Choroid plexus epithelial cell (primary cell): Measurements from ENCODE around the gene TRAPPC10.
"Not testable (repeated sequence)": the region's sequence is repeated elsewhere in the genome, so short reads cannot be mapped to it uniquely, and the experiment has no call there.

Experiments
- DNase-seq: peaks from one replicate; pipeline ENCODE4 v3.0.0-alpha.2; 2010; ENCODE audit warnings: low read depth
- H3K4me3 ChIP-seq: 2 replicates; pipeline ENCODE4 v1.5.1; 2011; ENCODE audit warnings: low read depth, mild to moderate bottlenecking, control low read depth, low read length, moderate library complexity
- TF ChIP-seq, protein P1 (sequence below): conservative IDR thresholded peaks from 2 replicates; pipeline ENCODE4 v1.5.1; 2011; ENCODE audit warnings: low read depth, mild to moderate bottlenecking, control low read depth, inconsistent platforms, low read length, moderate library complexity

The TRAPPC10 gene

DNA sequence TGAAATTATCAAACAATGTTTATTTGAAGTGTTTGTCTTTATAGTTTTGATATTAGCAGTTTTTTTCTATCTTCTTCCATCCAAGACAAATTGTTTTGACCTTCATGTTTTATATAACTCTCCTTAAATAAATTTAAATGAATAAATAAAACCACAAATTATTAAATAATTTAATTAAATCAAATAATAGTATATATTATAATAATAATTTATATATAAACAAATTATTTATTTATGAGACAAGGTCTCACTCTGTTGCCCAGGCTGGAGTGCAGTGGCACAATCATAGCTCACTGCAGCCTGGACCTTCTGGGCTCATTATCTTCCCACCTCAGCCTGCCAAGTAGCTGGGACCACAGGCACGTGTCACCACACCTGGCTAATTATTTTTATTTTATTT is 82.7 kb downstream of the TRAPPC10 start:
- no peak for DNase-seq
- H3K4me3 ChIP-seq, result no peak overlapping the region
- TF ChIP-seq, protein P1, sequence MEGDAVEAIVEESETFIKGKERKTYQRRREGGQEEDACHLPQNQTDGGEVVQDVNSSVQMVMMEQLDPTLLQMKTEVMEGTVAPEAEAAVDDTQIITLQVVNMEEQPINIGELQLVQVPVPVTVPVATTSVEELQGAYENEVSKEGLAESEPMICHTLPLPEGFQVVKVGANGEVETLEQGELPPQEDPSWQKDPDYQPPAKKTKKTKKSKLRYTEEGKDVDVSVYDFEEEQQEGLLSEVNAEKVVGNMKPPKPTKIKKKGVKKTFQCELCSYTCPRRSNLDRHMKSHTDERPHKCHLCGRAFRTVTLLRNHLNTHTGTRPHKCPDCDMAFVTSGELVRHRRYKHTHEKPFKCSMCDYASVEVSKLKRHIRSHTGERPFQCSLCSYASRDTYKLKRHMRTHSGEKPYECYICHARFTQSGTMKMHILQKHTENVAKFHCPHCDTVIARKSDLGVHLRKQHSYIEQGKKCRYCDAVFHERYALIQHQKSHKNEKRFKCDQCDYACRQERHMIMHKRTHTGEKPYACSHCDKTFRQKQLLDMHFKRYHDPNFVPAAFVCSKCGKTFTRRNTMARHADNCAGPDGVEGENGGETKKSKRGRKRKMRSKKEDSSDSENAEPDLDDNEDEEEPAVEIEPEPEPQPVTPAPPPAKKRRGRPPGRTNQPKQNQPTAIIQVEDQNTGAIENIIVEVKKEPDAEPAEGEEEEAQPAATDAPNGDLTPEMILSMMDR, result no peak

DNA sequence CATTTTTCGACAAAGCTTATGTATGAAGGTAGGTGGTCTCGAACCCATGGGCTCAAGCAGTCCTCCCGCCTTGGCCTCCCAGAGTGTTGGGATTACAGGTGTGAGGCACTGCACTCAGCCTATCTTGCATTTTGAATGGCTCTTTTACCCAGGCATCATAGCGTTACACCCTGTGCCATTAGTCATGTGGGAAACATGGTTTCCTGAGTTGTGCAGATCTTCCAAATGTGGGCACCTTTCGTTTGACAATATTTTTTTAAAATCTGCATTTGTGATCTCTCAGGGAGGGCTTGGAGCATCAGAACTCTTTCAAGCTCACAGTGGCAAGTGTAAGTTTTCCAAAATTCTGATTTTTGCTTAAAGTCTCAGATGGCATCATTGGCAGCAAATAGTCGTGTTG is 86.4 kb downstream of the TRAPPC10 start:
- not testable (repeated sequence) for DNase-seq, H3K4me3 ChIP-seq

DNA sequence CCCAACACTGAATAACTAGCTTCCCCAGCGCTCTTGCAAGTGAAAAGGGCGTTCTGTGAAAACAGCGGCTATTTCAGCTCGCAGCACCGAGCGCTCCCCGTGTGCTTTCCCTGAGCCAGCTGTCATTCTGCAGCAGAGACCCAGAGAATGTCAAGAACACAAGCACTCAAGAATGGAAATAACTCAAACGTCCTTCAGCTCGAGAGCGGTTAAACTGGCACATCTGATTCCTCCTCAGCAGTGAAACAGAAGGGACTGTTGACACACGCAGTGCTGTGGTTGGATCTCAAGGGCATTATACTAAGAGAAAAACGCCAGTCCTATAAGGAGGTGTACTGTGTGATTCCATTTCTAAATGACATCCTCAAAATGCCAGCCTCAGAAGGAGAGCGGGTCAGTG is 86.9 kb downstream of the TRAPPC10 start:
- not testable (repeated sequence) for H3K4me3 ChIP-seq, DNase-seq

DNA sequence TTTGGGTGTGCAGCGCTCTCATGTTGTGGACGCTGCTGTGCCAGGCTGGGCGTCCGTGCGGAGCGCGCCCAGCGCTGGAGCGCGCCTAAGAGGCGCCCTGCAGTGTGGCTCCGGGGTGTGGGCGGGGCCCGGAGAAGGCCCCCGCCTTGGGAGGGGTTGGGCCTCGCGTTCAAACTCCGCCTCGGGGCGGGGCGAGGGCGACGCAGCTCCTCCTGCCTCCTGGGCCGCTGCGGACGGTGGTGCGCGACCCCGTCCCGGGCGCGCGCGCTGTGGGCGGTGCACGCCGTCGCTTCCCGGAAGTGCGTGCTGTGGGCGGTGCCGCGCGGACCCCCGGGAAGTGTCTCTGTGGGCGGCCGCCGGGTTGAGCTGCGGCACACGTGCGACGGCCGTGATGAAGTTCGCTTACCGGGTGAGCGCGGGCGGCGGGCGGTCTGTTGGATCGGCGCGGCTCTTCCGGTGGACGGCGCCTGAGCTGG is 95.0 kb downstream of the TRAPPC10 start, which contains the start of gene PWP2:
Gene PWP2, plus strand, starts transcription at position 374 of the 476 bp plus-strand sequence. Its CDS starts 18 bp downstream, at position 392.
- not testable (repeated sequence) for DNase-seq
- peak within 1 kb of the TSS; percentile 35 for H3K4me3 ChIP-seq

DNA sequence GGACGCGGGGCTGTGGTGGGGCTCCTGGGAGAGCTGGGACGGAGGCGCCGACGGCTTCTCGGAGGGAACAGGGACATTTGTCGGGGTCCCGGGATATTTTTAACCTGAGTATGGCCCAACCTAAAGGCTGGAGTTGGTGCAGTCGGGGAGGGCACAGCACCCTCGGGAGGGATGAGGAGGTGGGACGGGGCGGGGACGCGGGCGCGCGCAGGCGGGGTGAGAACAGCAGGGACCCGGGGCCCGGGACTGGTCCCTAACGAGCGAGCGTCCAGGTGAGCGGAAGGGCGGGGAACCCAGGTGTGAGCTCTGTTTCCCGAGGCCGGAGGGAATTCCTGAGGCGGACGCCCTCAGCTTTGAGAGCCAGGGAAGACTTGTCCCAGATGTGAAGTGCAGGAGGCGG is 95.5 kb downstream of the TRAPPC10 start:
- not testable (repeated sequence) for DNase-seq, H3K4me3 ChIP-seq

DNA sequence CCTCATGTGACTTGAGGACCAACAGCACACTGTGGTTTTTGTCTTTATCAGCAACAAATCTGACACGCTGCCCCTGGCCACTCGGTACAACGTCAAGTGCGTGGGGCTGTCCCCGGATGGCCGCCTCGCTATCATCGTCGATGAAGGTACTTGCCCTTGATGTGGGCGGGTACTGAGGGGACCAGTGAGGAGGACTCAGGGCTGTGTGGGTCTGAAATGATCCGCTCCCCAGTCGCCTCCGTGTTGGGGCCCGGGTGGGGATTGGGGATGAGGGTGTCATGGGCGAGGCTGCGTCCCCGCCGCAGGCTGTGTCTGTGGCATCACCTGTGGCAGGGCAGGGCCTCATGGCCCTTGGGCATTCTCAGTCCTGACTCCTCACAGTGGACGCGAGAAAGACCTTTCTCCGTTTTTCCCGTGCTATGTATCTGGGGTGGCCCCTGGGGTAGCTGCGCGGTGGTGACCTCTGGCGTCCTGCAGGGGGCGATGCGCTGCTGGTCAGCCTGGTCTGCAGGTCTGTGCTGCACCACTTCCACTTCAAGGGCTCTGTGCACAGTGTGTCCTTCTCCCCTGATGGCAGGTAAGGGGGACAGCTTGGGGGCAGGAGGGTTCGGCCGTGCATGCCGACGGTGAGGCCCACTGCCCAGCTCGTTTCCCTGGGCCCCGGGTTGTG is 101.7 kb downstream of the TRAPPC10 start:
- not testable (repeated sequence) for DNase-seq, H3K4me3 ChIP-seq

DNA sequence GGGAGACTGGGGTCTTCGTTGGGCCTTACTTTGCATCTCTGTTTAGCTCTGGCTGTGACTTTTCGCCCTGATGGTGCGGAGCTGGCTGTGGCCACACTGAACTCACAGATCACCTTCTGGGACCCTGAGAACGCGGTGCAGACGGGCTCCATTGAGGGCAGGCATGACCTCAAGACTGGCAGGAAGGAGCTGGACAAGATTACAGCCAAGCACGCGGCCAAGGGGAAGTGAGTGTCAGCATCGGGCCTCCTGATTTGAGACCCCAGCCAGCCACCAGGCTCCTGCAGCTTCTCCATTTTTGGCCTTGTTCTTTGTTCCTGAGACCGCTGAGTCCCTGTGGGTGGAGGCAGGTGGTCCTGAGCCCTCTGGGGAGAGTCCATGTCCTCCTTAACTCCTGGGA is 110.0 kb downstream of the TRAPPC10 start:
- H3K4me3 ChIP-seq, DNase-seq: not testable (repeated sequence)

DNA sequence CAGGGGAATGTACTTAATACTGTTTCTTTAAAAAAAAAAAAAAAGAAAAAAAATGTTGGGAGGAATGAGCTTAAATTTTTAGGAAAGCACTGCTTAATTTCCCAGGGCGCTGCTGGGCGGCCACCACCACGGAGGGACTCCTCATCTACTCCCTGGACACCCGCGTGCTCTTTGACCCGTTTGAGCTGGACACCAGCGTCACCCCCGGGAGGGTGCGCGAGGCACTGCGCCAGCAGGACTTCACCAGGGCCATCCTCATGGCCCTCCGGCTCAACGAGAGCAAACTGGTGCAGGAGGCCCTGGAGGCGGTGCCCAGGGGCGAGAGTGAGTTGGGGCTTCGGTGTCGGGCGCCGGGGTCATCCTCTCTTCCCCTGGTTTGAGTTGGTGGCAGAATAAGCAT is 115.7 kb downstream of the TRAPPC10 start:
- not testable (repeated sequence) for DNase-seq, H3K4me3 ChIP-seq

DNA sequence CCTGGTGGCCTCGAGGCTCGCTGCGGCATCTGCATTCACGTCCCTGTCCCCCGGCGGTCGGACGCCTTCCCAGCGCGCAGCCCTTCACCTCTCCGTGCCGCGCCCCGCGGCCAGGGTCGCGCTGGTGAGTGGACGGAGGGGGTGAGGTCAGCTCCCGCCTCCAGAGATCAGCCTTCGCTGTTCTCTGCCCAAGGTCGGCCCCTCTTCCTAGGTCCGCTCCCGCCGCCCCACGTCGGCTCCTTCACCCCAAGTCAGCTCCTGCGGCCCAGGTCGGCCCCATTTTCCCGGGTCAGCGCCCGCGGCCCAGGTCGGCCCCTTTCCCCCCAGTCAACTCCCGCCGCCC is 121.6 kb downstream of the TRAPPC10 start:
- H3K4me3 ChIP-seq, result not testable (repeated sequence)

DNA sequence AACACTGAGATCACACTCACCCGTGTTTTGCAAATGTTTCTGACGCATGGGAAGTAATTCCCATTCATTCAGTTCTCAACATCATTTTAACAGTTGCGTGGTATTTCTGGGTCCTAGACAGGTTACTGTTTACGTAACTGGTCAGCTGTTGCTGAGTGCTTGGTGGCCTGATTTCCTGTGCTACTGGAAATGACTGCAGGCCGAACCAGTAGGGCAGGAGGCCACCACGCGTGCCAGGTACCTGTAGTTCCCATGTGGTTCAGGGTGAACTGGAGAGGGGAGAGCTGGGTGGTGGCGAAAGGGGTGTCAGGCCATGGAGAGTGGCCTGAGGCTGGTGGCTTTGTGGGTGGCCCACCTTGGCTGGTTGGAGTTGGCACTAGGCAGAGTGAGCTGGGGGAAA is 122.6 kb downstream of the TRAPPC10 start:
- DNase-seq, H3K4me3 ChIP-seq: not testable (repeated sequence)

More for the DNA sequence above, 121.6 kb downstream of the TRAPPC10 start:
- DNase-seq, result not testable (repeated sequence)

DNA sequence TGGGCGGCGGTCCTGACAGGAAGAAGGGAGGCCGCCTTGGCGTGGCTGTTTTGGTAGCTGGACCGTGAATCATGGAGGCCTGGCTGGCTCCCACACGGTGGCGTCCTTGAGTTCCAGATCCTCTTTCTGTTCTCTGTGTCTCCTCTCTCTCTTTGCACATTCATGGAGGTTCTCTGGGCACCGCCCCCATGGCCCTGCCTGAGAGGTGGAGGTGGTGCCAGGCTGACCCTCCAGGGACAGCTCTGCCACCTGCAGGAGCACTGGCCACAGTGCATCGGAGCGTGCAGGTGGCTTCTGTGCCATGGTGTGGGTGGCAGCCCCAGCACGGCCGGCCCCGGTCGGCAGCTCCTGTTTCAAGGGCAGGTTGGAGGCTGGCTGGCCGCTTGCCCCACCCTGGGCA is 125.9 kb downstream of the TRAPPC10 start:
- not testable (repeated sequence) for DNase-seq

DNA sequence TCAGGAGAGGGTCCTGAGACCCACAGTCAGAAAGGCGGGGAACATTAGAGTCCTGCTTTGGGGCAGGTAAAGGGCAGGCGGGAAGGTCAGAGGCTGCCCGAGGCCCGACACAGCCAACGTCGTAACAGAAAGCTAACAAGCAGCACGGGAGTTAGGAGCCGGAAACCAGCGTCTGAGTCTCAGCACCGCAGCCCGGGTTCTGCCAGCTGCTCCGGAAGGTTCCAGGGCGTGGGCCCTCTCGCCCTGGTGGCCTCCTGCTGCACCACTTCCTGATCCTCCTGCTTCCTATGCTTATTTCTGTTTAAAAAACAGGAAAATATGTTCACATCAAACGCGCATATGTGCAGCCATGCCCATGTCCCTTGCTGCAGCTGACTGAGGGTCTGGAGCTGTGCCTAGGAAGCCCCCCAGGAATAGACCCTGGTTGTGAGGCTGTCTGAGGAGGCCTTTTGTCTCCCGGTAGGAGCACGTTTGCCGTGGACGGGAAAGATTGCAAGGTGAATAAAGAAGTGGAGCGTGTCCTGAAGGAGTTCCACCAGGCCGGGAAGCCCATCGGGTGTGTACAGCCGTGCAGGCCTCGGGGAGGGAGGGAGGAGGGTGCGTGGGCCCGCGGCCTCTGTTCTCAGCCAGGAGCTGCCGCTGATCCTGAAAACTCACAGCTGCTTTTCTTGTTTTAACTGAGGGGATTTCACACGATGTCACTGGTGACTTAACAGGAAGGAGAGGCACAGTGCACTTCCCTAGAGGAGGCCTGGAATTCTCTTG is 127.9 kb downstream of the TRAPPC10 start:
- DNase-seq, H3K4me3 ChIP-seq: not testable (repeated sequence)

More for the DNA sequence above, 125.9 kb downstream of the TRAPPC10 start:
- not testable (repeated sequence) for H3K4me3 ChIP-seq

DNA sequence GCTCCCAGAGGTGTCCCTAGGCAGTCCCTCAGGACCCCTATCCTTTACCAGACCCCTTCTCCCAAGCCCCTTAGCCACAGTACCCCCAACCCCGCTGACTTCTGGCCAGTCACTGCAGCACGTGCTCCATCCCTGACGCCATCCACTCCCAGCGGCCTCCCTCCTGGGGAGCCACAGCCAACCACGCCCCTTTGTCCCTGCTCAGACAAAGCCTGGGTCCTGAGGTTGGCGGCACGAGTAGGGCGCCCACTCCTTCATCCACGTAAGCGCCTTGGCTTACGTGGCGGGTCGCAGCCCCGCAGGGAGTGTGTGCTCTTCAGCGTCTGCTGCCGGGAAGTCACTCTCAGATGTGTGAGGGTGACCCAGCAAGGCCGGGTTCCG is 128.4 kb downstream of the TRAPPC10 start:
- DNase-seq, result not testable (repeated sequence)

DNA sequence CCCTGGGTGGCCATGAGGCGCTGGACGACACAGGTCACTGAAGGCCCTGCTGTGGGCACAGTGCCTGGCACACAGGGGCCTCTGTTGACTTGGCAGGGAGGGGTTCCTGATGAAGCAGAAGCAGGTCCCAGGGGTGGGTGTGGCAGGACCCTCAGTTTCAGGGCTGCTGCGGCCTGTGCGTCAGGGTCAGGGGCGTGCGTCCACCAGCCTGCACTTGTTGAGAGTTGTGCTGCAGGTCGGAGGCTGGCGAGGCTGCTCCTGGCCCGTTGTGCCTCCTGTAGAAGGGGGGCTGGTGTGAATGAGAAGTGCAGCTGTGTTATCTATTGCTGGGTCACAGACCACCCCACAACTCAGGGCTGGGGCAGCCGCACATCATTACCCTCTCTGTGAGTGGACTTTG is 130.4 kb downstream of the TRAPPC10 start:
- H3K4me3 ChIP-seq, DNase-seq: not testable (repeated sequence)

More for the DNA sequence above, 128.4 kb downstream of the TRAPPC10 start:
- not testable (repeated sequence) for H3K4me3 ChIP-seq

DNA sequence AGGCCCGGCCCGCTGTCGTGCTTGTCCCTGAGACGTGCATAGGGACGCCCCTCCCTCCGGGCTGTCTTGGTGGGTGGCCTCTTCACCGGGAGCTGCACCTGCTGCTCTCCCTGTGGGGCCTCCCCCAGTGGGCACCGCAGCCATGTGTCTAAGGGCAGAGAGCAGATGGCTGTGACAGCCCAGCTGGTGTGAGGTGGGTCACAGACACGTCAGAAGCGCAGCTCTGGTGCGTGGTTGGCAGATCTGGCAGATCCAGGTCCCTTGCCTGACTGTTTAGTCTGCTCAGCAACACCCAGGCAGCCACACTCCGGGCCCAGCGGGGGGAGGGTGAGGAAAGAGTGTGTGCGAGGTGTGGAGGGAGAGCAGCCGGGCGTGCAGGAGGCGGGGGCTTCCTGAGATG is 131.3 kb downstream of the TRAPPC10 start:
- not testable (repeated sequence) for H3K4me3 ChIP-seq, DNase-seq

DNA sequence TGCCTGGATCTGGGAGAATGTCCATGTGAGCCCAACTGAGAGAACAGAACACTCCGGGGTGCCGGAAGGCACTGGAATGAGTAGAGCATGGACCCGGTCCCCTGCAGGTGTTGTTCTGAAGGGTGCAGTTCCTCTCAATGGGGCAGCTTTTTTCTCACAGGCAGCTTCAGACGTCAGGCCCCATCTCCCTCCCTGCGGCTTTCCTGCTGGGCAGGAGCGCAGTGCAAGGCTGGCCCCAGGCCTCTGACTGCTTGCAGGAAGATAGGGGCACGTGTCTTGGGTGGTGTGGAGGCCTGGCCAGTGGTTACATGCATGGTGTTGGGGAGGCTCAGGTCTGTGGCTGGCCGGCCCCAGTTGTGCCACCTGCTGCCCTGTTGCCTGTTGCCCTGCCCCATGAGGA is 131.9 kb downstream of the TRAPPC10 start:
- not testable (repeated sequence) for DNase-seq, H3K4me3 ChIP-seq

DNA sequence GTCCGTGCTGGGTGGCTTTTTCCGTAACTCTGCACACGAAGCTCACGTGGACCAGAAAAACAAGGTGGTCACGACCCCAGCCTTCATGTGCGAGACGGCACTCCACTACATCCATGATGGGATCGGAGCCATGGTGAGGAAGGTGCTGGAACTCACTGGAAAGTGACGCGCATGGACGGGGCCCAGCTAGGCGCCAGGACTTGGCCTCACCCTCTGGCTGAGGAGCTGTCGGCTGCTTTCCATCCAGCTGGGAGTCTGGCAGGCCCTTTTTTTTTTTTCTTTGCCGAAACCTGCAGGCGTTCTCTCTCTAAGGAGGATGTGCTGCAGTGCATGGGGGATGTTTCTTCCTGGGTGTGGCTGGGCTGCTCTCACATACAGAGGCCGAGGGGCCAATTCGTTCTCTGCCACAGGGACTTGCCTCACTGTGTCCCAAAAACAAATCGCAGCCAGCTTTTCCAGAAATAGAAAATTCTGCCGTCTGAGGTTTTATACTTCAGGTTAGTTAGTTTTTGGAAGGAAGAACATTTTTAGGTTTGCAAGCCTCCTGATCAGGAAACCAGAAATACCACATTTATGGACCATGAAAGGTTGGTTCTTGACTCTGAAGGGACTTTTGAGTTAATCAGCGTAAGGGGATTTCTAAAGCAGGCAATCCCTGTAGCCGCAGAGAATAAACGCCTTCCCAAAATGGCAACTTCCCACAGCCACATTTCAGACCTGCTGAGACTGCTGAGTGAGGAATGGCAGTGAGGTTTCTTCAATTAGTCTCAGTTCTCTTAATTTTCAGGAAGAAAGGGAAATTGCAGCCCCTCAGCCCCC is 132.9 kb downstream of the TRAPPC10 start:
- not testable (repeated sequence) for DNase-seq

DNA sequence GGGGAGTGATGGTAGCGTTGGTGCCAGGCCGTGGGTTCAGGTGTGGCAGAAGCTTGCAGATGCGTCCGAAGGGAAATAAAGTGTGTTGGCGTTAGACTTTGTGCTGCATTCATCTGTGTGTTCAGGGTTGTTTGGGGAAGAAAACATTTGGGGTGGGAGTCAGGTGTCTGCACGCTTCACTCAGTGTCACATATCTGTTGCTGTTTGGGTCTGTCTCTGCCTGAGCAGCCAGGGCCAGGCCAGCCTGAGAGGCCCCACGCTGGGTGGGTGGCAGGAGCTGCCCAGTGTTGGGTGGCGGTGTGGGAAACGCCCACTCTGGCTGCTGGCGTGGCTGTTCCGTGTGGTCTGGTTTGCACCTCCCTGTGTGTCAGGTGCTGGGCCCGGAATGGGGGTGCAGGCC is 133.5 kb downstream of the TRAPPC10 start:
- H3K4me3 ChIP-seq, result not testable (repeated sequence)

More for the DNA sequence above, 132.9 kb downstream of the TRAPPC10 start:
- not testable (repeated sequence) for H3K4me3 ChIP-seq

More for the DNA sequence above, 133.5 kb downstream of the TRAPPC10 start:
- DNase-seq, result not testable (repeated sequence)
